Neutrophil (primary cell): Measurements from ENCODE around the gene LCT.

Source experiments
- H3K27ac ChIP-seq: fragments of 200-600 bp; sonication (generic); 2 replicates; pipeline ENCODE4 v1.5.1; 2016; ENCODE audit warnings: mild to moderate bottlenecking, moderate library complexity
- H3K27me3 ChIP-seq: fragments of 200-600 bp; sonication (generic); 2 replicates; pipeline ENCODE4 v1.6.0; 2016; ENCODE audit warnings: mild to moderate bottlenecking
- H3K36me3 ChIP-seq: fragments of 200-600 bp; sonication (generic); 2 replicates; pipeline ENCODE4 v1.5.1; 2017
- H3K4me1 ChIP-seq, 2 experiments: fragments of 200-600 bp in 1 of 2; sonication (generic) in 1 of 2; 1 replicate in 1 of 2; 2 replicates in 1 of 2; pipeline versions ENCODE4 v1.5.1 to v1.6.1; 2013 to 2016; ENCODE audit warnings: low read depth in 1 of 2, low read length in 1 of 2, mild to moderate bottlenecking in 1 of 2, moderate library complexity in 1 of 2; ENCODE audit not compliant: control insufficient read depth in 1 of 2, insufficient read depth in 1 of 2
- H3K4me3 ChIP-seq, 2 experiments: fragments of 200-600 bp in 1 of 2; sonication (generic) in 1 of 2; 1 replicate in 1 of 2; 2 replicates in 1 of 2; pipeline ENCODE4 v1.5.1; 2013 to 2016; ENCODE audit warnings: low read depth in 1 of 2, low read length in 1 of 2, mild to moderate bottlenecking in 1 of 2, moderate library complexity in 1 of 2
- H3K9me3 ChIP-seq: fragments of 200-600 bp; sonication (generic); 2 replicates; pipeline ENCODE4 v1.5.1; 2016
- CTCF ChIP-seq: fragments of 200-600 bp; sonication (generic); IDR thresholded peaks from 2 replicates; pipeline ENCODE4 v1.5.1; 2016; ENCODE audit warnings: antibody characterized with exemption

LCT gene

DNA sequence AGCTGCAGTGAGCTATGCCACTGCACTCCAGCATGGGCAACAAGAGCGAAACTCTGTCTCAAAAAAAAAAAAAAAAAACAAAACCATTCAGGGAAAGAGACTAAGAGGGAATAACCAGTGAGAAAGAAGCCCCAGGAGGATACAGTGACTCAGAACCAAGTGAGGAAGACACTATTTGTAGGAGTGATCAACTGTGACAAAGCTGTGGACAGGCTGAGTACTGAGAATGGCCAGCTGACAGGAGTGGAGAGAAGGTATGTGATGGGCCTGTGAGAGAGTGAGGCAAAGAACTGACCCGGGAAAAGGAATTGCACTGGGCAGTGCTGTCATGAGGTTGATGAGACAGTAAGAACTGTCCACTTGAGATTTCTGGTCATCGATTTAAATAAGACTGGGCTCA lies 6.7 kb upstream of the LCT start:
- TF ChIP-seq CTCF = no peak
- H3K27me3 ChIP-seq = no peaks in the 10 kb centered on the region
- H3K9me3 ChIP-seq = no peaks in the 10 kb centered on the region
- H3K4me3 ChIP-seq = no peak overlapping the region
- H3K27ac ChIP-seq = no peak overlapping the region
- H3K4me1 ChIP-seq = no peaks in the 10 kb centered on the region
- peaks cover 69% of the 10 kb centered on the region for H3K36me3 ChIP-seq

DNA sequence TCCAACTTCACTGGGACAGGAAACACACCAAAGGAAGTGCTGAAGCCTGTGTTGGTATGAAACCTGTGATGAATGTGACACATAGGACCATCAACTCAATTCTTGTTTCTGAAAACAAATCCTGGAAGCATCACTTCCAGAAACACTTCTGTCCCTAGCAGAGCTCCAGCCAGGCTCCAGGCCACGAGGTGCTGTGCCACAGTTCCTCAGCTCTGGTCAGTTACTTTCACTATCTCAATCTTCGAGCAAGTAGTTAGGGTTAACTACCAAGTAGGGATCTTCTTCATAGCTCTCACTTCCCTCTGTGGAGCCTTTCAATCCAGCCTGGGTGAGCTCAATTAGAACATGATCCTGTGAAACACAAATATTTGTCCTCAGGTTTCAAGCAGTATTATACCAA lies 3.6 kb upstream of the LCT start:
- no peak overlapping the region for H3K4me3 ChIP-seq
- peaks cover 44% of the 10 kb centered on the region for H3K36me3 ChIP-seq
- H3K27ac ChIP-seq = no peak overlapping the region
- TF ChIP-seq CTCF = no peak
- no peaks in the 10 kb centered on the region for H3K4me1 ChIP-seq
- H3K9me3 ChIP-seq = no peaks in the 10 kb centered on the region
- H3K27me3 ChIP-seq = no peaks in the 10 kb centered on the region

DNA sequence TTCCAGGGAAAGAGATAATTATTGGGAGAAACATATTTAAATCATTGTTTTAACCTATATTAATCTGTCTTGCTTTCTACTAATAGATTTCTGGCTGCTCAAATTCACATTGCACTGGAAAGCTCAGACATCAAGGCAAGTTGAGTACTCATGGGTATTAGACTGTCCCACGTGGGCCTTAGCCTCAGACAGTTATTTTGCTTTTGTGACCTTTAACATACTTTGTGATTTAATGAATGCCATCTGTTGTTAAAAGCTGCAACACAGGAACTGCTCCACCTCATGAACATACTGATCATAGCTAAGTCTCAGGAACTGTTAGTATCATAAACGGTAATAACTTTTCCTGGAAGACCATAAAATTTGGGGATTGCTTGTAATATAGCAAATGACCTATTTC lies 2.7 kb upstream of the LCT start:
- no peak for TF ChIP-seq CTCF
- Histone ChIP-seq H3K4me1 (no peaks in the 10 kb centered on the region), H3K36me3 (peaks cover 35% of the 10 kb centered on the region), H3K27me3 (no peaks in the 10 kb centered on the region), H3K27ac (no peak overlapping the region), H3K9me3 (no peaks in the 10 kb centered on the region), H3K4me3 (no peak overlapping the region)

DNA sequence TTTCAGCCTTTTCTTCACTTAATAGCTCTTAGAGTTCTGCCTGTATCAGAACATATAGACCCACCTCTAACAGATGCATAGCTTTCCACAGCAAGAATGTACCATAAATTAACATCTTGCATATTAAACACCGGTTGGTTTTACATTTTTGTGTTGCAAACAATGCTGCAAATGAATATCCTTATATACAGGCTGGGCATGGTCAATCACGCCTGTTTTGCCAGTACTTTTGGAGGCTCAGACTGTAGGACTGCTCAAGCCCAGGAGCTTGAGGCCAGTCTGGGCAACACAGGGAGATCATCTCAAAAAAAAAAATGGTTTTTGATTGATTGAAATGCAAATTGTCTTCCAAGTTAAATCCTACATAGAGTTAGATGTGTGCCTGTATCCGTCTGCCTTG lies 1.5 kb upstream of the LCT start:
- Histone ChIP-seq H3K4me1 (no peaks in the 10 kb centered on the region), H3K27ac (no peak overlapping the region), H3K36me3 (peaks cover 26% of the 10 kb centered on the region), H3K9me3 (no peaks in the 10 kb centered on the region), H3K27me3 (no peaks in the 10 kb centered on the region), H3K4me3 (no peak overlapping the region)
- TF ChIP-seq CTCF = no peak

DNA sequence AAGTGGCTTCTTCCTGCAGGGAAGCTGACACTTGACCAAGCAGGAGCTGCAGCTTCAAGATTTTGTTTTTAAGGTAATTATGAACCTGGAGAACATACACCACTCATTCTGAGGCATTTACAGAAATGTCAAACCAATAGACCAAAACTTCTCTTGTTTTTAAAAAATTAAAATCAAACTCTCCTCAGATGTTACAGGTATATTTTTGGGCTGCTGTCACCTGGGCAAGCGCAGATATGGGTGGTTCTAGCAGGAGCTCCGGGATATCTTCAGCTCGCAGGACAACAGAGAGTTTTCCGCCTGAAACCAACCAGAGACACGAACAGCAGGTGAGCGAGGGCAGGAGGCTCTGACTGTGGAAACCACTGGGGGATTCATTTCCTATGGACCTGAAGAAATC lies 4.1 kb downstream of the LCT start:
- Histone ChIP-seq H3K9me3 (no peaks in the 10 kb centered on the region), H3K4me1 (no peaks in the 10 kb centered on the region), H3K27me3 (no peaks in the 10 kb centered on the region), H3K27ac (no peak overlapping the region), H3K36me3 (no peaks in the 10 kb centered on the region), H3K4me3 (no peak overlapping the region)
- TF ChIP-seq CTCF = no peak

- H3K4me3 ChIP-seq = no peak overlapping the region
- no peaks in the 10 kb centered on the region for H3K4me1 ChIP-seq
- no peaks in the 10 kb centered on the region for H3K27me3 ChIP-seq
- H3K27ac ChIP-seq = no peak overlapping the region
- no peaks in the 10 kb centered on the region for H3K9me3 ChIP-seq
- H3K36me3 ChIP-seq = no peaks in the 10 kb centered on the region
- TF ChIP-seq CTCF = no peak
These were observed 5.7 kb downstream of the LCT start for GRCh38 chr2:135831180-135831812.
